Mesenteric fat pad (tissue), 1 donor: ENCODE measurements around the gene SERPINH1. TPM values are rescaled to one million over a fixed set of nuclear protein-coding genes. Genes with fewer than 3 reads are reported as not detected.
A peak's percentile ranks its signal among the peaks of the same experiment; 100 is the strongest.

Experiments used
- DNase-seq: peaks from one replicate; pipeline ENCODE4 v3.0.0-alpha.2; 2020; ENCODE audit warnings: low spot score
- long read RNA-seq: library from polyadenylated mRNA; unstranded; transcript quantifications from one replicate; pipeline ENCODE4 v2.0.0, GENCODE V29; 2020
- total RNA-seq: library from RNA; stranded (reverse); fragmentation: NEBNext Ultra II Directional; extraction: Animal tissue kit (Norgen Biotek cat#: 25700); gene quantifications from one replicate; pipeline ENCODE4 v1.2.1, GENCODE V29; 2021
- donor health status: DM: yes; HTN: yes; CAD: no.

SERPINH1 gene
- total RNA-seq: 309 TPM
- long read RNA-seq, transcript SERPINH1-215 (6 exons, 2,299 nt): minor isoform, 25 of 584 reads
- long read RNA-seq, transcript SERPINH1-201 (5 exons, 2,225 nt): major isoform, 484 of 584 reads
- long read RNA-seq, partial matches to known transcripts: 56 of 584 reads
- long read RNA-seq, other reads (novel, unspliced or antisense): 13 of 584 reads

- DNase-seq: no peak
Measured at GRCh38 chr11:75562048-75562835, at the start of gene SERPINH1. Gene SERPINH1 (plus strand): TSS chr11:75562253. CDS start chr11:75566350, 4,097 bp downstream.

DNA sequence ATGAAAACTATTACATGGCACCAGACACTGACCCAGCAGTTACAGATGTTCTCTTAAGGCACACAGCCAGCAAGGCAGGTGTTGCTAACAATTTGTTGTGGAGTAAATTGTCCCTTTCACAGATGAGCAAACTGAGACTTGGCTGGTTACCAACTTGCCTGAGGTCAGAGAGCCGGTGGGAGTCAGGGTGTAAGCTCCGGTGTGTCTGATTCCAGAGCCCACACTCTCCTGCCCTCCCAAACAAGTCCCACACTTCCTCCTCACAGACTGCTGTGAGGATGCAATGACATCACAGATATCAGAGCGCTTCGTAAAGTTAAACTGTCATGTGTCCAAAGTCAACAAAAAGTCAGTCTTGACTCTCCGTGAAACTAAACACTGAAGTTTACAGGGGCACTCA, 48.8 kb upstream of the SERPINH1 start:
- DNase-seq: no peak

GRCh38 chr11:75514596-75514995, 47.5 kb upstream of the SERPINH1 start:
- no peak for DNase-seq

DNA sequence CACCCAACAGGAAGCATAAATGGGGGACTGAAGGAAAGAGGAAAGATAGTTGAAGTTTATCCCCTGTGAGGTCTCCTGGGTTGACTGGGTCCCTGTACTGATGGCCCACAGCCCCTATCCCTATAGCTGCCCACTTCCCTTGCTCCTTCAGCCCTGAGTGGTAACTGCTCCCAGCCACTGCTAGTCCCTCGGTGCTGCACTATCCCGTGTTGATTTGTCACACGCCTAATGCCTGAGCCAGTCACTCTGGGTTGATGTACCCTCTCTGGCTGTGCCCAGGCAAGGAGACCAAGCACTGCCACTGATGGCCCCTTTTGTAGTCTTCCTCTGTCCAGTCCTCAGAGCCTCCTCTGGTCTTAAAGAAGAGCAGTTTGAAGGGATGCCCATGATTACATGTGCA, 45.9 kb upstream of the SERPINH1 start:
- no peak for DNase-seq

- DNase-seq: no peak
Measured at GRCh38 chr11:75516886-75517285, 45.2 kb upstream of the SERPINH1 start.

- DNase-seq: no peak
Measured at GRCh38 chr11:75518204-75518549, 43.9 kb upstream of the SERPINH1 start.

- no peak for DNase-seq
Measured at GRCh38 chr11:75518771-75519653, 43.0 kb upstream of the SERPINH1 start.

DNA sequence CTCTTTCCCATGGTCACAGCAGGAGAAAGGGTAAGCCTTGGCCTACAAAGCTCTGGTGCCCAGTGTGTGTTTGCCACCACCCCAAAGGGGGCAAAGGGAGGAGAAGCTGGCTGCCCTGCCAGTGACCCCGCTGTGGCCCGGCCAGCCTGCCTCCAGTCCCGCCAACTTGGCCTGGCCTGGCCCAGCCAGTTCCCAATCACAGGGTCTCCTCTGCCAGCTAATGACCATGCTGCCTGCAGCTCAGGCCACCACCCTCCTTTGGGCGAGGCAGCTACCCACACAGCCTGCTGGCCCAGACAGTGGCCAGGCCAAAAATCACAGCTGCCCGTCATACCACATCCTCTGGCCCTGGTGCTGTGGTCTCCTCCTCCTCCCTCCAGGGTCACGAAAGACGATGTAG, 41.4 kb upstream of the SERPINH1 start:
- no peak for DNase-seq

DNA sequence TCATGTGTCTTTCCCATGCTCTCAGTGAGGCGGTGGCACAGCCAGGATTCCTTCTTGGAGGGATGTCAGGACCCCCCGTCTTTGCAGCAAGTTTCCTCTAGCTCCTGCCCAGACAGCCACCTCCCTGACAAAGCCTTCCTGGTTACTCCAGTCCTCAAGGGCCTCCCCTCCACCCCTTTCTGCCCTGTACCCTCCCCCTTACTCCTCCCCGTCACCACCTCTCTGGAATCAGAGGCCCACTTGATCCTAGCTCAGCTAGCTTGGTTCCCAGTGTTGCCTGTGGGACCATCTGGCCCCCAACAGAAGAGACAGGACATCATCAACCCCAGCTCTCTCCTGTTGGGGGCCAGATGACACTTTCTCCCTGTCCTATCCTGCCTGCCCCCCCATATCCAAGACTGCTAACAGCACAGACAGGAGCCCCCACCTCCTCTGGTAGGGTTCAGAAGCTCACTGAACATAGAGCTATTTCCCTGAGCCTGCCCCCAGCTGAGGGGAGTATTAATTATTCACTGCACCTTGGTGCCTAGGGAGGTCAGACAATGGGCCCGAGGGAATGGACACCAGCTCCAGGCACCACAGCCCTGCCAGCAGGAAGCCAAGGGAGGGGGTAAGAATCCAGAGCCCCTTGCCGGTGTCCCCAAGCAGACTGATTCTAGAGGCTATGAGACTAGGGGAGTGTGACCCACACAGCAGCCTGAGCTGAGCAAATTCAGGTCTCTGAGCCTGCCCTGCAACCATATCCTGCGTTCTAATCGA, 39.6 kb upstream of the SERPINH1 start:
- DNase-seq: no peak

DNA sequence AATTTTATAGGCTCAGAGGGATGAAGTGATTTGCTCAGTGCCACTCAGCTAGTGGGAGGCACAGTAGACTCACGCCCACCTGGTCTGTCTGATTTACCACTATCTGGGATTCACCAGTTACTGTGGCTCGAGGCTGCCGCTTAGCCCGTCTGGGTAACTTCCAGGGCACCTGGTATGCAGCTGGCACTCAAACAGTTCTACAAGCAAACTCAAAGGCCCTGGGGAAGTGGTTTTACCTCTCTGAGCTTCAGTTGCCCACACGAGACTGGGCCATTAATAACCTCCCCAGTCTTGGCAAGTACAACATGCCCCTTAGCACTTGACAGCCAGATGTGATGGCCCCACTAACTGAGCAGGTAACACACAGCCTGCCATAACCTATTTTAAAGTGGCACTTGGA, 38.9 kb upstream of the SERPINH1 start:
- DNase-seq: no peak

- no peak for DNase-seq
Measured at GRCh38 chr11:75523811-75524664, 38.0 kb upstream of the SERPINH1 start.

- DNase-seq: no peak
Measured at GRCh38 chr11:75524665-75525432, 37.2 kb upstream of the SERPINH1 start.

- peak; percentile 93 for DNase-seq
Measured at GRCh38 chr11:75525433-75526191, 36.4 kb upstream of the SERPINH1 start, which contains the start of gene GDPD5. Gene GDPD5 (minus strand): TSS chr11:75525941. CDS start chr11:75477735, 48,206 bp downstream.

- no peak for DNase-seq
Measured at GRCh38 chr11:75526192-75526541, 35.9 kb upstream of the SERPINH1 start.

GRCh38 chr11:75527130-75527529, 34.9 kb upstream of the SERPINH1 start:
- DNase-seq: no peak

GRCh38 chr11:75527938-75528735, 33.9 kb upstream of the SERPINH1 start:
- DNase-seq: no peak

DNA sequence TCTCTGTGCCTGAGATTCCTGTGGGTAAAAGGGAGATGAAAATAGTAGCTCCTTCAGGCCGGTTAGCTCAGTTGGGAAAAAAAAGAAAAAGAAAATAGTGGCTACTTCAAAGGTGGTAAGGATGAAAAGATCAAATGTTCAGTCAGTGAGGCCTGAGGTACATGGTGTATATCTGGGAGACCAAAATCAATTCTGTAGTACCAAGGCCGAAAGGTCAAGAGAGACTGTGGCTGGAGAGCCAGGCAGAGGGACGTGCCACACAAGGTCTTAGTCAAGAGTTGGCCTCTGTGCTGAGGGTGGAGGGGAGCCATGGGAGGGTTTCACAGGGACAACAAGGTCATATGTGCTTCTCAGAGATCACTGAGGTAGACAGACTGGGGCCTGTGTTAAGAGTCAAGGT, 31.5 kb upstream of the SERPINH1 start:
- no peak for DNase-seq

GRCh38 chr11:75531325-75531724, 30.7 kb upstream of the SERPINH1 start:
- DNase-seq: no peak
